HEK293 (cell line): ENCODE measurements around the gene SAP30.

ENCODE experiments used
- CTCF ChIP-seq: fragments of 450-650 bp; formaldehyde crosslinking; IDR thresholded peaks from 2 replicates; pipeline ENCODE4 v1.5.1; 2016; ENCODE audit warnings: missing biosample characterization, missing genetic modification characterization
- ELK4 ChIP-seq: IDR thresholded peaks from 2 replicates; pipeline ENCODE4 v1.6.1; 2011; ENCODE audit warnings: mild to moderate bottlenecking, low read depth, low read length, borderline replicate concordance
- ZNF311 ChIP-seq: fragments of 450-650 bp; formaldehyde crosslinking; IDR thresholded peaks from 2 replicates; pipeline ENCODE4 v1.5.1; 2017; ENCODE audit warnings: missing biosample characterization, missing genetic modification characterization, borderline replicate concordance
- ZNF423 ChIP-seq: fragments of 450-650 bp; formaldehyde crosslinking; IDR thresholded peaks from 2 replicates; pipeline ENCODE4 v1.5.1; 2016; ENCODE audit warnings: missing biosample characterization, missing genetic modification characterization
- ZNF549 ChIP-seq: fragments of 450-650 bp; IDR thresholded peaks from 2 replicates; pipeline ENCODE4 v1.5.1; 2018; ENCODE audit warnings: missing biosample characterization, missing genetic modification characterization, mild to moderate bottlenecking, inconsistent platforms, moderate library complexity
- ZNF560 ChIP-seq: fragments of 450-650 bp; formaldehyde crosslinking; IDR thresholded peaks from 2 replicates; pipeline ENCODE4 v1.5.1; 2017; ENCODE audit warnings: missing biosample characterization, missing genetic modification characterization, borderline replicate concordance
- ZNF704 ChIP-seq: fragments of 450-650 bp; formaldehyde crosslinking; IDR thresholded peaks from 2 replicates; pipeline ENCODE4 v1.5.1; 2016; ENCODE audit warnings: missing biosample characterization, missing genetic modification characterization

- TF ChIP-seq ZNF423 (tag by site-specific recombination) (no peak), CTCF (tag by site-specific recombination) (no peak), ZNF549 (tag by site-specific recombination) (no peak), ZNF311 (tag by site-specific recombination) (no peak), ZNF704 (tag by site-specific recombination) (no peak), ZNF560 (no peak), ELK4 (no peak)
Observed at GRCh38 chr4:173405840-173406606, 35.3 kb downstream of the SAP30 start.
